NB4 (cell line): ENCODE measurements around the gene IFNLR1.

Experiments
- CTCF ChIP-seq: IDR thresholded peaks from one replicate; pipeline ENCODE4 v1.5.1; 2012; ENCODE audit warnings: low read depth, low read length
- MAX ChIP-seq: IDR thresholded peaks from 2 replicates; pipeline ENCODE4 v1.6.1; 2011; ENCODE audit warnings: low read depth, low read length
- POLR2A ChIP-seq: IDR thresholded peaks from 2 replicates; pipeline ENCODE4 v1.6.1; 2011; ENCODE audit warnings: mild to moderate bottlenecking; ENCODE audit not compliant: insufficient read length; ENCODE audit errors: extremely low read depth

- TF ChIP-seq CTCF (no peak), POLR2A (no peak), MAX (peak; percentile 21; the same call in 1 of the 2 replicates)
Observed at GRCh38 chr1:24189528-24189927, 2.4 kb upstream of the IFNLR1 start.
